NCI-H187 treated with DMSO at 0.1 percent for 48 hours (cell line): ENCODE data around the gene IL1RAPL1.
"Not testable (repeated sequence)": the region's sequence is repeated elsewhere in the genome, so short reads cannot be mapped to it uniquely, and the experiment has no call there.

Source experiments
- DNase-seq: peaks from one replicate; lab custom pipeline; 2025; lab: John Stamatoyannopoulos, UW

Gene IL1RAPL1

GRCh38 chrX:28628120-28628519, 40.9 kb downstream of the IL1RAPL1 start:
- DNase-seq: no peak

- no peak for DNase-seq
These were observed 51.5 kb downstream of the IL1RAPL1 start for GRCh38 chrX:28638775-28639174.

- DNase-seq: no peak
These were observed 52.2 kb downstream of the IL1RAPL1 start for GRCh38 chrX:28639451-28639850.

GRCh38 chrX:28649541-28649940, 62.3 kb downstream of the IL1RAPL1 start:
- DNase-seq: no peak

- DNase-seq: no peak
These were observed 63.9 kb downstream of the IL1RAPL1 start for GRCh38 chrX:28651186-28651585.

DNA sequence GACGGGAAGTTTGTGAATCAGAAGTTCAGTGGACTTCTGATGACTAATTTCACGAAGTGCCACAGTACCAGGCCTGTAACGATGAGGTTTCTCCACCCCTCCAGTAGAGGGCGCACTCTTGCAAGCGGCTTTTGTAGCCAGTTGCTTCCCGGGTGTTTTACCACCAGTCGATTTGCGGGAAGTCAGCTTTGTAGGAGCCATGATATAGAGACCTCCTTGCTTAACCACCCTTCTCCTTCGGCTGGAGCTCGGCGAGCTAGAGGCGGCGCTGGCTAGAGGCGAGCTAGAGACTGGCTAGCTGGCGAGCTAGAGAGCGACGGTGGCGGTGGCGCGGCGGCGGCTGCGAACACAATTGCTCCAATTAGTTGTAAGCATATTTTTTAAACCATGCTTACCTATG, 72.0 kb downstream of the IL1RAPL1 start:
- DNase-seq: no peak

- no peak for DNase-seq
These were observed 78.5 kb downstream of the IL1RAPL1 start for GRCh38 chrX:28665778-28666177.

- no peak for DNase-seq
These were observed 81.1 kb downstream of the IL1RAPL1 start for GRCh38 chrX:28668303-28668702.

- DNase-seq: no peak
These were observed 81.7 kb downstream of the IL1RAPL1 start for GRCh38 chrX:28668957-28669356.

- DNase-seq: no peak
These were observed 82.8 kb downstream of the IL1RAPL1 start for GRCh38 chrX:28670074-28670473.

DNA sequence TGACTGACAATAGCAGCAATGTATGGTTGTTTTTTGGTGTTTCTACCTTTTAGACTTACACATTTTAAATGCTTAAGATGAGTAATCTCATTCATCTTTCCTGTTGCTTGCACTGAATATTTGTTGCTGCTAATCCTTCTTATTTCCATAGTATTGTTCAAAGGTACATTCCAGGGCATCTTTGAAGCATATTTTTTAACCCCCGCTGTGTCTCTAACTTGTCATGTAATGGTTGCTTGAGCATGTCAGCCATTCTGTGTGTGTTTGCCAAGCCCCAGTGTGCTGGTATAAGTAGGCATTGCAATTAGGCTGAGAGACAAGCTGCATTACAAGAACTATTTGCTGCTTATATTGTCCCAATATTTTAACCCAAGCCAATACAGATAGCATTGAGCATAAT, 87.9 kb downstream of the IL1RAPL1 start:
- DNase-seq: no peak

GRCh38 chrX:28693101-28693500, 105.9 kb downstream of the IL1RAPL1 start:
- DNase-seq: no peak

GRCh38 chrX:28697732-28698131, 110.5 kb downstream of the IL1RAPL1 start:
- no peak for DNase-seq

DNA sequence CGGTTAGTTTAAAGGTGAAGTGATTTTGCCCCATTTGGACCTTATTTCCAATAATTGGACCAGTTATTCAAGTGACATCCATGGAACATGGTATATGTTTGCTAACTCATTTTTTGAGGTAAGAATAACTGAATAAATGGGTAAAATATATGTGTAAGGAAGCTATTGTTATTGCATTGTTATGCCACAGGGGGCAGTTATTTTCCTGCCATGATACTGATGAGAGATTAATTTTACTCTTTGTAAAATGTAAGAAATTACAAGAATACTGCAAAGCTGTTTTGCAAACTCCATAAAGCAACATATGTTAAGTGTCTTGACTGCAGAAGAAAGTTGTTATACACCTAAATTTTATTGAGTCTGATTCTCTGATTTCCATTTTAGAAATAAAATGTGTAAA, 114.0 kb downstream of the IL1RAPL1 start:
- DNase-seq: no peak

DNA sequence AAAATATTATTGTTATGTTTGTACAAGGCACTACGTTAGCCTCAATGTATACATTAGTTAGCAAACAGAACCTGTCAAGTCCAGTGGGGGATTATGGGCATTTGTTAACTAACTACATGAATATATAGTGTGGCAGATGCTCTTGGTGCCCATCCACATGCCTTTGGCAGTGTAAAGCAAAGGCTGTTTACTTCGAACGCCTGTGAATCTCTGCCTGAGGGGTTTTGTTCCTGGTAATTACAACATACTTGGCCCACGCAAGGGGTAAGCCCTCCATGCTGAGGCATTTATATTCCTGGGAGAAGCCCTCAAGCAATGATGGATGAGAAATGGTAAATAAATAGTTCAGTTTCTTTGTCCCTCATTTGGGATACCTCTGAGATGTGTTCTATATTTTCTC, 119.7 kb downstream of the IL1RAPL1 start:
- DNase-seq: no peak

DNA sequence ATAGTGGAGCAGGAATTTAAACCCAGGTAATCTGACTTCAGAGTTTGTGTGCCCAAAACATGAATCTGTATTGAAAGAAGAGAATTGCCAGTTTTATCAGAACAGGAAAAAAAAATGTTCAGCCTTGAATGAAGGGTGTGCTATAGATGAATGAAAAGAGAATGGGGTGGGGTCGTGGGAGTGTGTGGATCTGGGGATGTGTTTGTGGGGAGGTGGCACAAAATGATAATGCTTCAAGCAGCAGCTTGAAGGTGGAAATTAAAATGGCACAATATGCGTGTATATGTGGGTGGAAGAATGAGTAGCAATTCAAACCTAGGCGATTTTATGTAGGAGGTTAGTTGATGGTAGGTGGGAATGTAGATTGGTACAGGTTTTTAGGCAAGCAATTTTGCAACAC, 122.2 kb downstream of the IL1RAPL1 start:
- DNase-seq: no peak

GRCh38 chrX:28717864-28718263, 130.6 kb downstream of the IL1RAPL1 start:
- no peak for DNase-seq

GRCh38 chrX:28718450-28718849, 131.2 kb downstream of the IL1RAPL1 start:
- DNase-seq: no peak

GRCh38 chrX:28719620-28720019, 132.4 kb downstream of the IL1RAPL1 start:
- DNase-seq: no peak

- no peak for DNase-seq
These were observed 165.1 kb downstream of the IL1RAPL1 start for GRCh38 chrX:28752330-28752729.

DNA sequence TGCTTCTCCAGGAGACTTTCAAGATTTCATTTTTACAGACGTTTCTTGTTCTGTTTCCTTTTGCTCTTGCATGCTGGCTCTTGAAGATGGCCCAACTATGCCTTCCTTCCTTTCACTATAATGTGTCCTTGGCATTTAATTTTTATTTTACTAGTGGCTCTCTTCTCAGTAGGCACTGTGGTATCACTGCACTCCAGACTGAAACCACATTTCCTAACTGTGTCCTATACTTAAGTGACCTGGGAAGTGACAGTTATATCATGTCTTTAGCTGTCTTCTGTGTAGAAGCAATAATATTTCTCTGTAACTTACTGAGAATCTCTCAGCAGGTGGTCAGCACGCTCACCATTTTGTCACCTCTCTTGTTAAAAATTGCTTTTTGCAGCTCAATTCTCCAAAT, 168.9 kb downstream of the IL1RAPL1 start:
- no peak for DNase-seq

DNA sequence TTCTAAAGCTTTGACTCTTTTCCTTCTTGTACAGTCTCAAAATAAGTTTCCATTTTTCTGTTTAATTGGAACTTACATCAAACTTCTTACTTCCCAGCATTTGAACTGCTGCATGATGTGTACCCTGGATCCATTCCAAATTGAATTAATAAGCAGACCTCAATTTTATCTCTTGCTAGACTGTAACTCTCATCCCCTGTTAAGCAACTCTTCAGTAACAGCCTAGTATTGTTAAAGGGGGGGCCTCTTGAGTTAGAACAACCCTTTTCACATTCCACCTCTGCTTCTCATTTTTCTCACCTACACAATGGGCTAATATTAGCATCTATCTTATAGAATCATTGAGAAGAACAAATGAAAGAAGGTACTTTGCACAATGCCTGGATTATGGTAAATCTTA, 169.4 kb downstream of the IL1RAPL1 start:
- DNase-seq: no peak

GRCh38 chrX:28757290-28757689, 170.0 kb downstream of the IL1RAPL1 start:
- no peak for DNase-seq

DNA sequence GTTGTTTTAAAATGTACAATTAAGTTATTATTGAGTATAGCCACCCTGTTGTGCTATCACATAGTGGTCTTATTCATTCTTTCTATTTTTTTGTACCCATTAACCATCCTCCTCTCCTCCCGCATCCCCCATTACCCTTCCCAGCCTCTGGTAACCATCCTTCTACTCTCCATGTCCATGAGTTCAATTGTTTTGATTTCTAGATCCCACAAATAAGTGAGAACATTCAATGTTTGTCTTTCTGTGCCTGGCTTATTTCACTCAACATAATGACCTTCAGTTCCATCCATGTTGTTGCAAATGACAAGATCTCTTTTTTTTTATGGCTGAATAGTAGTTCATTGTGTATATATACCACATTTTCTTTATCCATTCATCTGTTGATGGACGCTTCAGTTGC, 179.3 kb downstream of the IL1RAPL1 start:
- not testable (repeated sequence) for DNase-seq

DNA sequence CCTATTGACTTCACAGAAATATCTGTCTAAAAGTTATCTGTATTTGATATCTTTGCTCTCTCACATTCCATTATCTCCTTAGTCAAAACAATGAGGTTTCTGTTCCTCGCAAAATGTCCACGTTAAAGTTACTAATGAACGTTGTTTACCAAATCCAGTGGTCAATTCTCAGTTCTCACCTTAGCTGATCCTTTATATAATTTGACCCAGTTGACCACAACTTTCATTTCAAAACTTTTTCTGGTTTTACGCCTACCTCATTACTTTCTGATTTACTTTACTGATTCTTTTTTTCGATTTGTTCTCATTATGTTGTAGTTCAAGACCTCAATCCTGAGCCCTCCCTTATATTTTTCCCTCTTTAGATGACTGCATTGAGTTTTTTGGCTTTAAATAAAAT, 186.6 kb downstream of the IL1RAPL1 start:
- DNase-seq: no peak
